Activated gamma-delta T cell treated with Interleukin-2 at 50 U/mL for 16 hours (primary cell): ENCODE data around the gene TLE3.

Experiments
- DNase-seq: peaks from one replicate; pipeline ENCODE4 v3.0.0-alpha.2; 2020

Gene TLE3

DNA sequence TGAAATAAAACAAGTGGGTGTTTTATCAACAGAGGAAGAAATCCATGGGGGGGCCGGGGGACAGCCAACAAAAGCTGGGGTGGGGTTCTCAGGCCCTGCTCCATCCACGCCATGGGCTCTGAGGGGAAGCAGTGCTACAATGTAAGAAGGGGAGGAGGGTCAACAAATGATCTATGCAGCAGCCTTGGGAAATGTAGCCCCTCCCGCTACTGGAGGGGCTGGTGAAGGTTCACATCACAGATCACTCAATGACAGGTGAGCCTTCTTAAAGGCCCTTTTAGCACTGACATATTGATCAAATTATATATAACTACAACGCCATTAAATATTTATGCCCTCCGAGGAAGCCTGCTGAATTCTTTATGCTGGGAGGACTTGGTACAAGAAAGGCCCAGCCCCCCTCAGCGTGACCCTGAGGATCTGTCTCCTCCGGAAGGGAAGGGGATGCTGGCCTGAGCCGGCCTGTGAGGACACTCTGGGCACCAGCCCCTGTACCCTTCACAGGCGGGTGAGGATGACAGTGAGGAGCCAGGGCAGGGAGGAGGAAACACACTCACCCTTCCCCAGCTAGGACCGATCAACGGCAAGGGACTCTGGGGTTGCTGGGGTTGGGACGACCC is 15.3 kb downstream of the TLE3 start:
- no peak for DNase-seq

DNA sequence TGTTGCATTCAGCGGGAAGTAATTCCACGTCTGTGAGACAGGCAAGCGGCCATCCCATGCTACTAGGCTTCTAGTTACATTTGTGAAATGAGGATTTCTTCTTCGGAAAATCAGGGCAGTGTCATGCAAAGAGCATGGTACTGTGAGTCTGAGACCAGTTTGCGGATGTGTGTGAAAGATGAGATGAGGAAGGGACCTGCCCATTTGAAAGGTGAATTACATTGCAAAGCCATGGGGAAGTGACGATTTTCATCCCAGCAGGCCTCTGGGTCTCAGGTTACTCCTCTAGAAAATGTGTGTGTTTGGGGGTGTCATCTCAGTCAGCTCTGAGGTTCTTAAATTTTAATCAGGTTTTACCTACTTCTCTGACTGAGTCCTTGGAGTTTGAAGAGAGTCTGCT is 16.1 kb downstream of the TLE3 start:
- DNase-seq = no peak

DNA sequence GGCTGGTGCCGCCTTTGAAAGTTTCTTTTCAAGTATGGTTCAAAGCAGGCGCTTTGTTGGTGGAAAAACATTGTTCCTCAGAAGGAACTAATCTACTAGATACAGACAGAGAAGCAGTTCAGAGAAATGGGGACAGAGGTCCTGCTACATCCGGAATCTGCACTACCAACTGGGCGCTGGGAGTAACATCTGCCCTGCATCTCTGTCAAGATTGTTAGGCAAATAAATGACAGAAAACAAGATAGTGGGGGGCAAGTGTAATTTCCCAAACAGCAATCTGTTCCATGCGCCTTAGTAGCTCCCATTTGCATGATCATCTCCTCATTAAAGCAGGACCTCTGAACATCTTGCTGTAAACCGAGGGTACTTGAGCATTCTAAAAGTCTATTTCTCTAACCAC is 17.4 kb downstream of the TLE3 start:
- DNase-seq = no peak

DNA sequence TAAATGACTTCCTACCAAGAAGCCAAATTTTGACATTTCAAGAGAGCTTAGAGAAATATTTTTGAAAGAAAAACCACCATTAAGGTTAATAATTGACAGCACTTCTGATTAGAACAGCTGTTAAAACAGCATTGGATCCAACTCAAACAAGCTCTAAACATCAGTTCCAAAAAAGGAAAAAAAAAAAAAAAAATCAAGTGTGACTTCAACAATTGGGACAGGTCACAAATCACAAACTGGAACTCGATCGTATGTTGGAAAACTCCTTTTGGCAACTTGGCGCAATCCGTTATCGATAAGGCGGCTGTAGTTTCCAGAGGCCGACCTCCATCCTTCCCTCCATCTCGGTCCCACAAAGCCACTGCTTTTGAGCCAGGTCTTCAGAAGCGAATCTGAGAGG is 17.8 kb downstream of the TLE3 start:
- no peak for DNase-seq

DNA sequence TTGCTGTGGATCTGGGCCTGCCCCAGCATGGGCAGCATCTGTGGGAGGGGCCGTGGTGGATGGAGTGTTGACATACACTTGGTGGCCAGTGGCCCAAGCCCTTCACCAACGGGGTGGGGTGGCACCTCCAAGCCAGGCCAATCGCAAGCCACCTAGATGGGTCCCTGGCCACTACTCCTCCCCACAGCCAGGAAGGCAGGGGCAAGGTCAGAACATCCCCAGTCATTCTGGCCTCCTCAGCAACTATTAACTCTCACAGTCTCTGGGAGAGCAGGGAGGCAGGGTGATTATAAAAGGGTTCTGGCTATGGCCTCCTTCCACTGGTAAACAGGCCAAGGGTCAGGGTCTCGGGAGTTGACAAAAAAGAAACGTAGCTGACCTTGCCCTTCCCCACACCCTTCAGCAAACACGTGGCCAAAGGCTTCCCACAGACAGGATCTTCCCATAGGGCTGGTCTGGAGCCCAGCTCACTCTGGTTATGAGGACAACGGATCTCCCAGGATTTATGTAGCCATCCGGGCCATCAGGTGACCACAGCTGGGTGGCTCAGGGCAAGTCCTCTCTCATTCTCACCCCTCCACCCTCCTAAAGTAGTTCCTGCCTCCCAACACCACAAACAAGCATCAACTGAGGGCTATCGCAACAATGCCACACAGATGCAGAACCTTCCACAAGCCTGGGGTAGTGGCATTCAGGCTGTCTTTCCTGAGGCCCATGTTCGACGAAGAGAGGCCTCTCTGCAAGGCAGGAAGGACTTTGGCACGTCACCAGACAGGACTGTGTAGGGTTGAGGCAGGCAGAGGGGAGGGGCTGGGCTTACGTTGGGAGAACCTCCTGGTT is 18.9 kb downstream of the TLE3 start:
- DNase-seq = no peak

DNA sequence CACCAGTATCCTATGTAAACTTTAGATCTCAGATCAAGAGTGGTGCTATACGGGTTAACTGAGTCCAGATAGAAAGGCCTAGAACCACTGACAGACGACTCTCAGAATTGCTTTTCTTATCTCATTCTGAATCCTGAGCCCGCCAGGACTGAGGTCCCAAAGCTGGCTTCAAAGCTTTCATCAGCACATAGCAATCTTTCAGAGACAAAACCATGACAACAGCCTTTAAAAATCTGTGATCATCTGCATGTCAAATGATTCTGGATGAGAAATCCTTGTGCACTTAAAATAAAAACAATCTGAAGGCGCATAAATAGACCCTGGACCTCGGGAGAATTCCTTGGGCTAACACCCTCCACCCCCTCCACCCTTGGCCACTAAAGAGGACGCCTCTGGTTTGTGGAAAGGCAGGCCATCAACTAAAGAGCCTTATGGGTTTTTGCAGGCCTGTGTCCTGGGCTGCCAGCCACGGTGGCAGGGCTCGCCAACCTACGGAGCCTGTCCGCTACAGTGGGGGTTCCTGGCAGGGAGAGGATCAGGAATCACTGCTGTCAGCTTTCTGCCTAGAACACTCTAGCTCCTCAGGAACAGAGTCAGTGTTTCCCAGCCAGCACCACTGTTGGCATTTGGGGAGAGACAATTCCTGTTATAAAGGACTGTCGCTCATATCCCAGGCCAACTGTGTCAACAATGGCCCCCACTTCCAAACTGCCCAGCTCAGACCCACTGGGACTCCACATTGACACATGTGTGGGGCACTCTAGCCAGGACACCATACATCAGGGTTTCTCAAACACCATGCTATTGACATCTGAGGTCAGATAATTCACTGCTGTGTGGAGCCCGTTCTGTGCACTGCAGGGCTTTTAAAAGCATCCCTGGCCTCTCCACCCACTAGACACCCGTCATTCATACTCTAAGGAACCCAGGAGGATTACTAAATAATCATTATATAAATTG is 20.2 kb downstream of the TLE3 start:
- no peak for DNase-seq

DNA sequence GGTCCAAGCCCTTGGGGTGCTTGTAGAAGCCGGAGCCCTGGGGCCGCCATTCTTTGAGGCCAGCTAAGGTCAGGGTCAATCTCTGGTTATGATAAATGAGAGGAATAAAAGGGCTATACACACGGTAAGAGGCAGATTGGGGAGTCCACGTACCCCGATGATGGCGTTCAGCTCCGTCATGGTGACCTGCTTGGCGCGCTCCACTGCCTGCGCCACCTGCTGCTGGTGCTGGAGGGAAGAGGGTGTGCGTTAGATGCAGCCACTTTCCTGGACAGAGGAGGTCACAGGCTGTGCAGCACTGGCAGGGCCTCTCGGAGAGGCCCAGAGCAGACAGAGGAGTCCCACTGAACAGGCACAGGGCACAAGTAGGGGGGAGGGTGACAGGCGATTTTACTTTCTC is 23.3 kb downstream of the TLE3 start:
- DNase-seq = no peak

DNA sequence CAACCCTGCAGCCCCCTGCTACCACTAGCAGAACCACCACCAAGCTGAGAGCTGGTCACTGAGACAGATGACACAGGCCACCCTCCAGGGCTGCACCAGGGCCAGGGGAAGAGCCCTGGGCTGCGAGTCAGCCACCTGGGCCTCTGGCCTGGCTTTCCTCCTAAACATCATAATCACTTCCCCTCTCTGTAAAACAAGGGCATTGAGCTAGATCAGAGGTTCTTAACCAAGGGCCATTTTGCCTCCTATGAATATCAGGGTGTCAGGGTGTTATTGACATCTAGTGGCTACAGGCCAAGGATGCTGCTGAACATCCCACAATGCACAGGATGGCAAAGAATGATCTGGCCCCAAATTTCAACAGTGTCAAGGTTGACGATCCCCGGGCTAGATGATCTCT is 25.2 kb downstream of the TLE3 start:
- no peak for DNase-seq

DNA sequence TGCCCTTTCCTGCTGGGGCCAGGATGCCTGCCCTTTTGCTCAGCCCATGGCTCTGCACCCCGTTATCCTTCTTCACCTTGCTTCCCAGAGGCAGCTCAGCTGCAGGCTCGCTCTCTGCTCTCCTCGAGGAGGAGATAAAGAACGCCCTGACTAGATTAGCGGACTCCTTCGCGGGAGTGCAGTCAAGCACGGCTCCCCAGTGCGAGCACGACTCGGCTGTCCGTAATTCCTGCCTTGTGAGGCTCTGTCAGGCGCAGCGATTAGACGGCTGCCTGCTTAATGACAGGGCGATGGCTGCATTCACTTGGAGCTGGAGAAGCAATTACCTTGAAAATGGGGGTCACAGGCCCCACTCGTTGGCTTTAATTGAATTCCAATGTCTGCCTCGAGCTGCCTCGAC is 25.9 kb downstream of the TLE3 start:
- DNase-seq = no peak

DNA sequence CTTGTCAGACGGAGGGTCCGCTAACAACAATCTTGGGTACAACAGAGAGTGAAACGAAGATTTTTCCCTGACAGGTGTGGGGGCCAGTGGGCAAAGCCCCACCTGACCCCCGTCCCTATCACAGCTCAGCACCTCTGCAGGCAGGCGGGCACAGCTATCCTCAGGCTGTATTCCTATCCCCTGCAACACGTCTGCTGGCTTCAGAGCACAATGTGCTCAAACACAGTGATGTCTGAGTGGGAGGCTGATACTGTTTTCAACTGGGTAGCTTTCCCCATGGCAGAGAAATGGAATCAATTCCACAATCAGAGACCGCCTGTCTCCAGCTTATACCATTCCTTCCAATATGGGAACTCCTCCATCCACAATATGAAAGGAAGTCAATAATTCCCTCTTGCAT is 28.0 kb downstream of the TLE3 start:
- DNase-seq = no peak

DNA sequence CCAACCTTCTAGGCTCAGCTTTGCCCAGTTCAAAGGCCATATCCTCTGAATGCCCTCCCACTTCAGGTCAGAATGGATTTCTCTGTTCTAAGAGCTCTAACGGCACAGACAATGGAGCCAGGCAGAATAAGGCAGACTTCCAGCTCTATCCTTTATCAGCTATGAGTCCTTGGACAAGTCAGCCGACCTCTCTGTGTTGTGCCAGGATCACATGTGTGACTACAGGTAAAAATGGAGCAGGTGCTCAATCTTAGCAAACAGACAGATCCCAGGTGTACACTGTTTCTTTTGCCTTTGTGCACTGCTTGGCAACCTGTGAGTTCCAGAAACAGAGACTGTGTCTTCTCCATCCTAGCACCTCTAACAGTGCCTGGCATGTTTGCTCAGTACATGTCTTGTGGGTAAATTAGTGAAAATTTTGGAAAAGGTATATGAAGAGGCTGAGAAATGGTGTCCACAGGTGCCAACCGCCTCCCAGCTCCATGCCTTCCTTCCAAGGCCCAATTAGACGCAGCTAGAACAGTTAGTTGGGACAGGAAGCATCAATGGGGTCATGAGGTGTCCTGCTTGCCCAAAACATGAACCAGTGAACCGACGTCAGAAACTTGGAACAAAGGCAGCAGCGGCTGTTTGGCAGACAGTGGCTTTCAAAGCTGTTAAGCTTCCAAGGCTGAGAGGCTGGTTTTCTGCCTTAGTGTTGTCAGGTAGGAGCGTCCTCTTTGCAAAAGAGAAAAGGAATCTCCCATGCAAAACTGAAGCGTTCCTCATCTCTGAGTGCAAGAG is 28.7 kb downstream of the TLE3 start:
- DNase-seq = no peak

DNA sequence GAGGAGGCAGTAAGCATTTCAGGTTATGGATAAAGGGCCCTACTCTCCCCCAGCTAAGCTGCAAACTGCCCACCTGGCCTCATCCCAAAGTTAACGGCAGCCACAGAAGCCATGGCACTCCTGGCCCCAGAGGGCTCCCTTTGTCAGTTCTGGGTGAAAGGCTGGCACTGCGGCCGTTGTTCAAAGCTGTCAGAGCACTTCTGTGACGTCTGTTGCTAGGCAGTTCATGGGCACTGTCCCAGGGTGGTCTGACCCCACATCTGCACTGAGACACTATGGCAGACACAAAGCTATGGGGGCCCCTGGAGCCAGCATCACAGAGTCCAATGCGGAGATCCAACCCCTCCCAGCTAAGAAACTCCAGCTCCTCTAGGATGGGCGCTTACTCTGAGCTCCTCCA is 30.0 kb downstream of the TLE3 start:
- DNase-seq = no peak

DNA sequence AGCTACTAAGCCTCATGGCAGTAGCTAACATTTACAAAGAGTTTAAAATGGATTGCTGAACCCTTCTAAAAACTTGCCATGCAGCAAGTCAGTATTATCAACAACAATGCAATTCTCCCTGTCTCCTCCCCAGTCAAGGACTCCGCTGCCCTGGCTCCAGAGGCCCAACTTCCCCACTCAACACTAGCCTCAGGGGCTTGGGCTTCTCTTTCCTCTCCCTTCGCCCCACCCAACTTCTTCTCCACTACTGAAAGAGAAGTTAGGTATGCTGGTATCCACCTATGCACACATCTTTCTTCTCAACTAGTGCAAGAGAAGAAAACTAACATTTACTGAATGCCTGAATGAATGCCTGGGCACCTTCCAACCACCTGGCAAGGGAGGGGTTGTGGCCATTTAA is 30.7 kb downstream of the TLE3 start:
- no peak for DNase-seq

DNA sequence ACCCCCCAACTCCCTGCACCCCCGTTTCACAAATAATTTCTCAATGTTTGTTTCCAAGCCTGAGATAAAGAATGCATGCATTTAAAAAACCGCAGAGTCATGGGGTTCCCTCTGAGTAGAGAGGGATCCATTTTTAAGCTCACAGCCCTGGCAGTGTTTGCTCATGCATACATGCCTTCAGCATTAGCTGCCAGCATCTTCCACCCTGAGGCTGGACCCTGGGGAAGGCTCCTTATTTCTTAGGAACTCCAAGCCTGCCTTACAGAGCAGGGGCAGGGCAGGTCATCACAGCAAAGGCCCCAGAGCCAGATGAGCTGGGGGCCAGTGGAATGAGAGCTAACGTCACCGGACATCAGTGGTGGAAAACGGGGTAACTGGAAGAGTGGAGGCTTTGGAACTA is 31.3 kb downstream of the TLE3 start:
- DNase-seq = no peak

DNA sequence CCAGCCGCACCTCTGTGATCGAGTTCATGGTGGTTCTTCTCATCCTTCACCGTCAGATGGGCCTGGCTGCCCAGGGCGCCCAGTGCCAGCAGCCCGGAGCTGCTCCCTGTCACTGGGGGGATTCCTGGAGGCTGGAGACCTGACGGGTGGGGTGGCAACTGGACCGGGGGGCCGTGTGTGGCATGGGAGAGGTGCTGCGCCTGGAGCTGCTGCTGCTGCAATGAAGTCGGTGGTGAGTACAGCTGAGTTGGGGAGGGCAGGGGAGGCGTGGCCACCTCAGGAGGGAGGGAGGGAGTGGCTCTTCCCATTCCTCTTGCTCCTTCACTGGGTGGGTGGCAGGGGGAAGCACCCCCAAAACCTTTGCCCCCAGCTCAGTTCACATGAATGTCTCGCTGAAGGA is 31.7 kb downstream of the TLE3 start:
- no peak for DNase-seq

DNA sequence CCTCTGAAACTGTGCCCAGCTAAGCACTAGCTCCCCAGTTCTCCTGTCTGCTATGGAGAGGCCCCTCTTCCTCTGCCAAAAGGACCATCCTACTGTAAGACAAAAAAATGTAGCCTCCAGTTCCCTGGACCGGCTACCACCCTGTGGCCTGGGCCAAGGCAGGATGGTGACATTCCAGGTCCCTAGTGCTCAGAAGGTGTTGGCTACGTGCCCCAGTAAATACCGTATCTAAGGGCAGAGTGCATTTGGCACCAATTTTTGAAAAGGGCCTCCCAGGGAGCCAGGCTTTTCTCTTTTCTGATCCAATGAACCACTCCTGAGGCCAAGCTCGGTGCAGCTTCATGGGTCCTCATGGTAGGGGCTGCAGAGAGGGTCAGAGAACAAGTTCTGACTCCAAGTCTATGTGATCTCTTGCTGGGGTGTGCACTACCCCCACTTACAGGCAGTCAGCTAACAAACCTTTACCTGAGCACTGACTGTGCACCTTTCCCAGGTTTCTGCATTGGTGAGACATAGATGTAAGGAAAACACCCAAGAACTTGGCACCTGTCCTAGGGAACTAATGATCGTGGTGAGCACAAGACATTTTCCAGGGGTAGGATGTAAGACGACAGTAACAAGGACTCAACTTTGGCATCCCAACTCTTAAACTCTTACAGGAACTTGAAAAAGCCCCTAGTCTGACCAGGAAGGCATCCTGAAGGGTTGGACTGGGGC is 32.6 kb downstream of the TLE3 start:
- DNase-seq = no peak

DNA sequence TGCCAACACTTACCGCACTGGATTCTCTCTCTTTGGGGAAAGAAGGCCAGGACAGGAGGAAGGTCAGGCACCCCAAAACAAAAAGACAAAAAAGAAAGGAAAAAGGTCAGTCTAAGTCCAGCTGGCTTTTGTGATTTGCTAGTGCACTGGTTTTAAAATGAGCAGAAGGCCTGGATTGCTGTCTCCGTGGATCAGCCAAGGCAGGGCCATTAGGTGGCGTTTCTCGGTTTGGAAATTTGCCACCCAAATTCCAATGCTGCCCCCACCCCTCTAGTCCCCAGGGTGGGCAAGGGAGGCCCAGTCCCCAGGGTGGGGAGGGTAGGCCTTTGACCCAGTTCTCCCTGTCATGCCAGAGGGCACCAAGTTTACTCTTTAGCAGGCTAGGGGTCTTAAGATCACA is 33.3 kb downstream of the TLE3 start:
- DNase-seq = no peak

DNA sequence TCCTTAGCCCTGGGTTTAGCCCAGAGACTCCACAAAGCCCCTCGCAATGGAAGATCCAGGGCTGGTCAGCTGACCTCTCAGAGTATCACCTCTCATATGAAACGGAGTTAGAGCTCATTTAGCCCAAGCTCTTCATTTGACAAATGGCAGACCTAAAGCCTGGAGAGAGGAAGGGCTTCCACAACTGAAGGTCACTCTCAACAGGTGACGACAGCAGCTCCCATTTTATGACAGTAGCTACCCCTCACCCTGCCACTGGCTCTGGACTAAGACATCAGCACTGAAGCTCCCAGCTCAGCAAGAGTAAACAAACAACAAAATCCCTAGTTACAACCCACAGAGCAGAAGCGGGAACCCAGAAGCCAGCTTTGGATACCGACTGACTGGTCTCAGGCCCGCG is 33.7 kb downstream of the TLE3 start:
- DNase-seq = no peak

DNA sequence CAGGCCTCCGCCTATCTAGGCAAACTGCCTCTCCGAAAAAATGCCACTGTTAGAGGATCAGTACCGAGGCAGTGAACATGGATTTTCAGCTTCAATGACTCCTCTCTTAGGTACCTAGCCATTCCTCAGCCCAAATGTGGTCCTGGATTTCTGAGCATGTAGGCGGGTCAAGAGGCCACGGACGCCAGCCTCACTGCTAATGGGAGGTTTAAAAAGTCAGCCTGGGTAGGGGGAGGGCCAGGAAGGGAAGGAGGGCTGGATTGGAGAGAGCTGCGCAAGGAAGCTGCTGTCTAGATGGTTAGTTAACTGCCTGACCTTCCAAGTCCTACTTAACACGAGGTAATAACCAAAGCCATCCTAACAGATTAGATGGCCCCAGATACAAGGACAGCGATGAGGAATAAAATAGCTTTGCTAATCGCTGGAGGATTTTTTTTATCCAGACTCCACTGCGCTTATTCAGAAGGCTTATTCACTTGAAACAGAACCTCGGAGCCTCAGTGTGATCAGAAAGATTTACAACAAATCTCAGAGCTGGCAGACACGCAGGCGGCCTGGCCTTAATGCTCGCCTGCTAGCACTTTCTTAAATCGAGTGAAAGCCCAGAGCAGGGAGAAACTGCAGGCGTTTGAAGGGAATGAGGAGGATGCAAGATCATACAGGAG is 34.3 kb downstream of the TLE3 start:
- DNase-seq = no peak

DNA sequence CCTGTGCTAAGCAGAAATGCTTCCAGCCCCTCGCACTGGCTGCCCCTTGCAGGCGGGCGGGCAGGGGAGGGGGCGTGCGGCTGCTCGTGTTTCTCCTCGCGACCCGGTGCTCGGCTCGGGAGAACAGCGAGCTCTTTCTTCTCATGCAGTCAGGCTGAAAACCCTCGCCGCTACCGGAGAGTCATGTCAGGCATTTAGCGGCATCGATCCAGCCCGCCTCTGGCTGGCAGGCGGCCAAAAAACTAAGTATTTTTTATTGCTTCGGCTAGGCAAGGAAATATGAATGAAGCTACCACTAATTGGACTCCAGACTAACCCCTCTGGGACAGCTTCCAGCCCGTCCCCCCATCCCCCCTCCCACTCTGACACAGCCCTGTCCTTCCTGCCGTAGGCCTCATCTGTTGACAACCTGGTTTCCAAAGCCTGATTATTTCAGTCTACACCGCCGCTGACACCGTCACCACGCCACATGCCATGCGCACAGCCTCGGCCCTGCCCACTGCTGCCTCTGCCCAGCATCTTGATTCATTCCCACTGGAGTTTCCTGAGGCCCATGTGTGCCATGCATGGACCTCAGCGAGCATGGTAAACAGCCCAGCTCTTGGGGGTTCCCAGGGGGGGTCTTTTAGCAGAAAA is 35.3 kb downstream of the TLE3 start:
- no peak for DNase-seq

DNA sequence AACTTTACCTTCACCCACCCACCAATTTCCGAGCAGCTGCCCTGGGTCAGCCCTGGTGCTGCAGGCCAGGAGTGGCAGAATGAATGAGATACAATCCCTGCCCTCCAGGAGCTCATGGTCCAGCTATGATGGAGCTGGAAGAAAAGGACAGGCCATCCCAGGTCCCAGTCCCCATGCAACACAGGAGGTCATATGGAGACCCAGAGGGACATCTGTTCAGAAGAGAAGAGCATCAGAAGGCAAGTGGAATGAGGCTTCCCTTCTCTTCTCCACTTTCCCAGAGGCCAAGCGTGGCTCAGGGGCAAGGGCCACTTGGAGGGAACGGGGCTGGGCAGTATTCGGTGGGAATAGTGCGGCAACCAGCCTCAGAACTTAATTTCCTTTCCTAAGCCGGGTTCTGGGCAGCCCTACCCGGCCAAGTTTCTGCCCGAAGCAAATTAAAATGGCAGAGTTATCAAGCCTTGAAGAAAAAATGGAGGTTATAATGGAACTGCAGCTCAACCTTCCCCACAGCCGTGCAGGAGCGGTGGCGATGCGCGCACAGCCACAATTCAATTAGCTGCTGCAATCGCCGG is 35.9 kb downstream of the TLE3 start:
- no peak for DNase-seq
